PC-3 (cell line): Measurements from ENCODE around the gene ZNF213. TPM values are rescaled to one million over a fixed set of nuclear protein-coding genes. Genes with fewer than 3 reads are reported as not detected.
A peak's percentile ranks its signal among the peaks of the same experiment; 100 is the strongest.

ENCODE experiments used
- ATAC-seq: fragments of 200-7000 bp; cut with Tn5 transposase; 2 replicates; pipeline ENCODE4 v1.9.1; 2020; ENCODE audit warnings: mild to moderate bottlenecking, moderate library complexity
- BruUV-seq: library from RNA; stranded (reverse); fragments of 400-500 nt; replicated peaks from 2 replicates; lab custom pipeline; 2021; lab: Mats Ljungman, UMichigan
- CTCF ChIA-PET: fragments of 300-600 bp; sonication (Branson Sonifier 250); formaldehyde crosslinking; loops from one replicate; lab custom pipeline; 2022; ENCODE audit warnings: antibody characterized with exemption; lab: Charles Lee
- POLR2A ChIA-PET: fragments of 300-600 bp; sonication (Branson Sonifier 250); formaldehyde crosslinking; loops from one replicate; lab custom pipeline; 2022; ENCODE audit warnings: antibody characterized with exemption; ENCODE audit not compliant: unreplicated experiment; lab: Charles Lee
- DNase-seq: peaks from one replicate; pipeline ENCODE4 v3.0.0-alpha.2; 2015
- H2AFZ ChIP-seq: fragments of 300-600 bp; sonication (generic); 2 replicates; pipeline ENCODE4 v1.6.0; 2016; ENCODE audit warnings: antibody characterized with exemption, low read length
- H3F3A ChIP-seq: fragments of 300-600 bp; sonication (generic); one replicate; pipeline ENCODE4 v1.6.0; 2017; ENCODE audit warnings: antibody characterized with exemption, low read length, control low read depth, mild to moderate bottlenecking; ENCODE audit not compliant: unreplicated experiment
- H3K27ac ChIP-seq: fragments of 300-600 bp; sonication (generic); 2 replicates; pipeline ENCODE4 v1.5.1; 2016; ENCODE audit warnings: mild to moderate bottlenecking, low read length
- H3K27me3 ChIP-seq: fragments of 300-600 bp; sonication (generic); 2 replicates; pipeline ENCODE4 v1.6.1; 2016; ENCODE audit warnings: low read length, mixed read lengths
- H3K36me3 ChIP-seq: fragments of 300-600 bp; sonication (generic); 2 replicates; pipeline ENCODE4 v1.6.1; 2016; ENCODE audit warnings: low read depth, mixed run types, low read length, mixed read lengths
- H3K4me1 ChIP-seq: fragments of 300-600 bp; sonication (generic); 2 replicates; pipeline ENCODE4 v1.5.1; 2016; ENCODE audit warnings: low read length; ENCODE audit not compliant: insufficient read depth
- H3K4me2 ChIP-seq: fragments of 300-600 bp; sonication (generic); 2 replicates; pipeline ENCODE4 v1.6.0; 2016; ENCODE audit warnings: low read length
- H3K4me3 ChIP-seq: fragments of 300-600 bp; sonication (generic); 2 replicates; pipeline ENCODE4 v1.5.1; 2016; ENCODE audit warnings: mild to moderate bottlenecking, low read length, mixed read lengths
- H3K79me2 ChIP-seq: fragments of 300-600 bp; sonication (generic); 2 replicates; pipeline ENCODE4 v1.6.1; 2017; ENCODE audit warnings: low read length, mixed read lengths
- H3K9ac ChIP-seq: fragments of 300-600 bp; sonication (generic); 2 replicates; pipeline ENCODE4 v1.6.0; 2016; ENCODE audit warnings: mild to moderate bottlenecking, low read length
- H3K9me2 ChIP-seq: fragments of 300-600 bp; sonication (generic); replicated peaks from 2 replicates; pipeline ENCODE4 v1.6.1; 2016; ENCODE audit warnings: mixed run types, low read length, mixed read lengths
- H3K9me3 ChIP-seq: fragments of 300-600 bp; sonication (generic); 2 replicates; pipeline ENCODE4 v1.6.1; 2016; ENCODE audit warnings: low read length, mixed read lengths
- H4K20me1 ChIP-seq: fragments of 300-600 bp; sonication (generic); 2 replicates; pipeline ENCODE4 v1.6.1; 2016; ENCODE audit warnings: low read length, mixed read lengths
- CTCF ChIP-seq: fragments of 300-600 bp; sonication (generic); conservative IDR thresholded peaks from 2 replicates; pipeline ENCODE4 v1.5.1; 2017; ENCODE audit warnings: antibody characterized with exemption, low read depth, mild to moderate bottlenecking, low read length
- EZH2 ChIP-seq: fragments of 300-600 bp; sonication (generic); IDR thresholded peaks from one replicate; pipeline ENCODE4 v1.6.1; 2017; ENCODE audit warnings: antibody characterized with exemption, mild to moderate bottlenecking, low read length; ENCODE audit not compliant: unreplicated experiment
- EZH2phosphoT487 ChIP-seq: fragments of 300-600 bp; sonication (generic); IDR thresholded peaks from 2 replicates; pipeline ENCODE4 v1.6.1; 2018; ENCODE audit warnings: mild to moderate bottlenecking, antibody characterized with exemption, low read length, borderline replicate concordance
- intact Hi-C: fragments of 100-400 bp; cut with micrococcal nuclease; formaldehyde crosslinking; loops from 2 replicates; pipeline ENCODE4 v1.9.0; 2023
- total RNA-seq: library from RNA; depleted of rRNA; stranded (reverse); fragments of >200 nt; gene quantifications from 2 replicates; pipeline ENCODE4 v1.2.3, GENCODE V29; 2014

ZNF213 gene
- total RNA-seq, 1 experiment from 2014 or later, result 3.6 TPM

- Histone ChIP-seq H3K4me2 (peak overlapping the region; percentile 46; the same call in 1 of the 2 replicates), H3K4me3 (no peak overlapping the region; the same call in 1 of the 2 replicates), H3K27me3 (no peaks in the 10 kb centered on the region), H3K4me1 (0 out of 2 replicates have a peak, but pooled peaks cover 4% of the 10 kb centered on the region), H3K79me2 (no peaks in the 10 kb centered on the region), H3K9me2 (no peaks in the 10 kb centered on the region), H2AFZ (peak overlapping the region; percentile 69; the same call in 1 of the 2 replicates), H3K36me3 (no peaks in the 10 kb centered on the region), H3K9ac (no peak overlapping the region), H4K20me1 (no peaks in the 10 kb centered on the region), H3K9me3 (no peaks in the 10 kb centered on the region), H3K27ac (no peak overlapping the region), H3F3A (no peaks in the 10 kb centered on the region)
- TF ChIP-seq EZH2, result no peak
- TF ChIP-seq EZH2phosphoT487, result no peak
- TF ChIP-seq CTCF, result no peak
- peak; percentile 83 for ATAC-seq
- DNase-seq, result peak; percentile 82
- CTCF ChIA-PET, result no interaction called here
- intact Hi-C loops, result no loop called here
- no TSS peak for BruUV-seq
- POLR2A ChIA-PET, result no interaction called here
Observed at GRCh38 chr16:3099732-3100499, 34.9 kb upstream of the ZNF213 start.

GRCh38 chr16:3101018-3101840, 33.6 kb upstream of the ZNF213 start:
- Histone ChIP-seq H3K4me3 (no peak overlapping the region), H3K9ac (no peak overlapping the region), H3K36me3 (no peaks in the 10 kb centered on the region), H3K9me3 (no peaks in the 10 kb centered on the region), H2AFZ (no peak overlapping the region), H3K9me2 (no peaks in the 10 kb centered on the region), H3K79me2 (no peaks in the 10 kb centered on the region), H3K27ac (no peak overlapping the region), H3K4me1 (0 out of 2 replicates have a peak, but pooled peaks cover 4% of the 10 kb centered on the region), H3F3A (no peaks in the 10 kb centered on the region), H4K20me1 (no peaks in the 10 kb centered on the region), H3K4me2 (no peak overlapping the region), H3K27me3 (no peaks in the 10 kb centered on the region)
- ATAC-seq (no peak), DNase-seq (peak; percentile 13)
- TF ChIP-seq CTCF (peak; percentile 63), EZH2 (no peak)
- CTCF ChIA-PET, result interaction anchor here (0.6 kb wide), 1 partner anchor 9 kb away, joined by 3 read pairs; no protein-coding TSS in a partner anchor
- BruUV-seq, result no TSS peak
- intact Hi-C loops, result no loop called here
- POLR2A ChIA-PET, result no interaction called here
